ENCODE results near the gene API5.
"Not testable (repeated sequence)": the region's sequence is repeated elsewhere in the genome, so short reads cannot be mapped to it uniquely, and the experiment has no call there.

The API5 gene

DNA sequence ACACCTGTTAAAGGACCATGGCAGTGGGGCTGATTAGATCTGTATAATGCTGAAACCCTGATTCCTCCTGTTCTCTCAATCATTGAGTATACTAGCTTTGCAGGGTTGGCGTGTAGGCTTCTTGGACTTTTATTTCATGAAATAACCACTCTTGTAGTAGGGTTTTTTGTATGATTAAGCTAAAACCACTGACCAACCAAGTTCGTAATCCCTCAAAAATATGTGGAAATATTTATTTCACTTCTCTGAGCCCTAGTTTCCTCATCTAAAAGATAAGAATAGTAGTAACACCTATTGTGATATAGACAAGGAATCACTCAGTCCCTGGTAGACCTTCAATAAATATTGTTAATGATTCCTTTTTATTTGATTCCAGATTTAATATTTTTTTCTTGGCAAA is 4.2 kb downstream of the API5 start:
- H3K36me3 ChIP-seq (ENCODE audit: control insufficient read depth, insufficient read depth, low read length), result peaks cover 3% of the 10 kb centered on the region; the same call in 1 of the 2 replicates
- H3K4me3 ChIP-seq (replicated peaks; ENCODE audit: low read depth, low read length), result no peak overlapping the region
- no peak for DNase-seq (ENCODE audit: extremely low read depth, insufficient read length)
- TF ChIP-seq, protein P1, sequence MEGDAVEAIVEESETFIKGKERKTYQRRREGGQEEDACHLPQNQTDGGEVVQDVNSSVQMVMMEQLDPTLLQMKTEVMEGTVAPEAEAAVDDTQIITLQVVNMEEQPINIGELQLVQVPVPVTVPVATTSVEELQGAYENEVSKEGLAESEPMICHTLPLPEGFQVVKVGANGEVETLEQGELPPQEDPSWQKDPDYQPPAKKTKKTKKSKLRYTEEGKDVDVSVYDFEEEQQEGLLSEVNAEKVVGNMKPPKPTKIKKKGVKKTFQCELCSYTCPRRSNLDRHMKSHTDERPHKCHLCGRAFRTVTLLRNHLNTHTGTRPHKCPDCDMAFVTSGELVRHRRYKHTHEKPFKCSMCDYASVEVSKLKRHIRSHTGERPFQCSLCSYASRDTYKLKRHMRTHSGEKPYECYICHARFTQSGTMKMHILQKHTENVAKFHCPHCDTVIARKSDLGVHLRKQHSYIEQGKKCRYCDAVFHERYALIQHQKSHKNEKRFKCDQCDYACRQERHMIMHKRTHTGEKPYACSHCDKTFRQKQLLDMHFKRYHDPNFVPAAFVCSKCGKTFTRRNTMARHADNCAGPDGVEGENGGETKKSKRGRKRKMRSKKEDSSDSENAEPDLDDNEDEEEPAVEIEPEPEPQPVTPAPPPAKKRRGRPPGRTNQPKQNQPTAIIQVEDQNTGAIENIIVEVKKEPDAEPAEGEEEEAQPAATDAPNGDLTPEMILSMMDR (IDR thresholded peaks at IDR 0.05; ENCODE audit: insufficient read depth, low read length, poor library complexity, severe bottlenecking), result no peak
- H3K27me3 ChIP-seq (replicated peaks; ENCODE audit: control insufficient read depth, insufficient read depth, low read length), result no peaks in the 10 kb centered on the region

DNA sequence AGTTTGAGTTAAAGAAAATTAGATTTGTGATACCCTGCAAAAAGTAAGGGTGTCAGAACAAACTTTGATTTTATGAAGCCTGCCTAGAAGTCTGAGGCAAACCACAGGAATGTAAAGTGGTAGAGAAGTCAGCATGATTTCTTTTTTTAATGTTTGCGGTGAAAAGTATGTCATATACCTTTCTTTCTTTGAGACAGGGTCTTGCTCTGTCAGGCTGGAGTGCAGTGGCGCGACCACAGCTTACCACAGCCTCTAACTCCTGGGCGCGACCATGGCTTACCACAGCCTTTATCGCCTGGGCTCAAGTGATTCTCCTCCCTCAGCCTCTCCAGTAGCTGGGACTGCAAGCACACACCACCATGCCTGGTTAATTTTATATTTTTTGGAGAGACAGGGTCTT is 4.7 kb downstream of the API5 start:
- Histone ChIP-seq H3K27me3 (replicated peaks; ENCODE audit: control insufficient read depth, insufficient read depth, low read length) (no peaks in the 10 kb centered on the region), H3K4me3 (replicated peaks; ENCODE audit: low read depth, low read length) (no peak overlapping the region), H3K36me3 (ENCODE audit: control insufficient read depth, insufficient read depth, low read length) (peaks cover 3% of the 10 kb centered on the region; the same call in 1 of the 2 replicates)
- peak; percentile 16 for DNase-seq (ENCODE audit: extremely low read depth, insufficient read length)
- TF ChIP-seq, protein P1 (IDR thresholded peaks at IDR 0.05; ENCODE audit: insufficient read depth, low read length, poor library complexity, severe bottlenecking), result no peak

DNA sequence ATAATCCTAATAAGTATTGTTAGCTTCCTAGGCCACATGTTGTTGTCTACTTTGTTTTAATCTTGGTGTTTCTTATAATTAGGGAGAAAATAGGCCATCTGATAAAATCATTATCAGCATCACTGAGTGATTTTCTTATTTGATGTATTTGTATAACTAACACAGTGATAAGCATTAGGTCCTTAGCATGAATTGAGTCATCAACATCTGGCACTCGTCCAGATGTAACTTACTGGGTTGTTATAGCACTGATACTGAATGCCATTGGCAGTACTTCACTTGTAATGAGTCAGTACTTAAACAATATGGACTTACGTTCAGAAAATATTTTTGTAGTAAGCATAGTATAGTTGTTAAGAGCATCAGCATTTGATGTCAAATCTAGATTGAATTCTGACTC is 16.2 kb downstream of the API5 start:
- Histone ChIP-seq H3K36me3 (ENCODE audit: control insufficient read depth, insufficient read depth, low read length) (peaks cover 19% of the 10 kb centered on the region), H3K4me3 (replicated peaks; ENCODE audit: low read depth, low read length) (no peak overlapping the region), H3K27me3 (replicated peaks; ENCODE audit: control insufficient read depth, insufficient read depth, low read length) (no peaks in the 10 kb centered on the region)
- TF ChIP-seq, protein P1 (IDR thresholded peaks at IDR 0.05; ENCODE audit: insufficient read depth, low read length, poor library complexity, severe bottlenecking), result no peak
- no peak for DNase-seq (ENCODE audit: extremely low read depth, insufficient read length)

DNA sequence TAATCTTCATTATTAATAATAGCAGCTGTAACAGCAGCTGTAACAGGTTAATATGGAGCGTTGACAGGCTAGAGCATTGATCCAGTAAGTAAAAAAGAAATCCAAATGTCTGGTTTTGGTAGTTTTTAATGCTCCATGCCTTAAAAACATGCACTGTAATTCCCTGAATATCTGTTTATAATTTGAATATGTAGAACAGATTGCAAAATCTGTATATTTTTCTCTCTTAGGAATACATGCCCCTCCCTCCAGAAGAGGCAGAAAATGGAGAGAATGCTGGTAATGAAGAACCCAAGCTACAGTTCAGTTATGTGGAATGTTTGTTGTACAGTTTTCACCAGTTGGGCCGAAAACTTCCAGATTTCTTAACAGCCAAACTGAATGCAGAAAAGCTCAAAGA is 16.7 kb downstream of the API5 start:
- Histone ChIP-seq H3K27me3 (replicated peaks; ENCODE audit: control insufficient read depth, insufficient read depth, low read length) (no peaks in the 10 kb centered on the region), H3K4me3 (replicated peaks; ENCODE audit: low read depth, low read length) (no peak overlapping the region), H3K36me3 (ENCODE audit: control insufficient read depth, insufficient read depth, low read length) (peaks cover 17% of the 10 kb centered on the region)
- TF ChIP-seq, protein P1 (IDR thresholded peaks at IDR 0.05; ENCODE audit: insufficient read depth, low read length, poor library complexity, severe bottlenecking), result no peak
- no peak for DNase-seq (ENCODE audit: extremely low read depth, insufficient read length)

DNA sequence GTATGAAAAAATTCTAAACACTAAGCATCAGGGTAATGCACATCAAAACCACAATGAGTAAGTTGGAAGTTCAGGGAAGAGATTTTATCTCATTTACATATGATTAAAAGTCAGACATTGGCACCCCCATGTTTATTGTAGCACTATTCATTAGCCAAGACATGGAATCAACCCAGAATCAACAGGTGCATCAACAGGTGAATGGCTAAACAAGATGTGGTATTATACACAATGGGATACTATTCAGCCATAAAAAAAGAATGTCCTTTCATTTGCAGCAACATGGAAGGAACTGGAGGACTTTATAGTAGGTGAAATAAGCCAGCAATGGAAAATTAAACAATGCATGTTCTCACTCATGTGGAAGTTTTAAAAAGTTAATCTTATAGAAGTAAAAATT is 29.4 kb downstream of the API5 start:
- Histone ChIP-seq H3K27me3 (replicated peaks; ENCODE audit: control insufficient read depth, insufficient read depth, low read length) (no peaks in the 10 kb centered on the region), H3K36me3 (ENCODE audit: control insufficient read depth, insufficient read depth, low read length) (peaks cover 4% of the 10 kb centered on the region), H3K4me3 (replicated peaks; ENCODE audit: low read depth, low read length) (no peak overlapping the region)
- TF ChIP-seq, protein P1 (IDR thresholded peaks at IDR 0.05; ENCODE audit: insufficient read depth, low read length, poor library complexity, severe bottlenecking), result no peak
- DNase-seq (ENCODE audit: extremely low read depth, insufficient read length), result no peak

DNA sequence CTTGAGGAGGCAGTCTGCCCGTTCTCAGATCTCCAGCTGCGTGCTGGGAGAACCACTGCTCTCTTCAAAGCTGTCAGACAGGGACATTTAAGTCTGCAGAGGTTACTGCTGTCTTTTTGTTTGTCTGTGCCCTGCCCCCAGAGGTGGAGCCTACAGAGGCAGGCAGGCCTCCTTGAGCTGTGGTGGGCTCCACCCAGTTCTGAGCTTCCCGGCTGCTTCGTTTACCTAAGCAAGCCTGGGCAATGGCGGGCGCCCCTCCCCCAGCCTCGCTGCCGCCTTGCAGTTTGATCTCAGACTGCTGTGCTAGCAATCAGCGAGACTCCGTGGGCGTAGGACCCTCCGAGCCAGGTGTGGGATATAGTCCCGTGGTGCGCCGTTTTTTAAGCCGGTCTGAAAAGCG is 39.6 kb downstream of the API5 start:
- not testable (repeated sequence) for H3K36me3 ChIP-seq (ENCODE audit: control insufficient read depth, insufficient read depth, low read length); DNase-seq (ENCODE audit: extremely low read depth, insufficient read length); H3K27me3 ChIP-seq (replicated peaks; ENCODE audit: control insufficient read depth, insufficient read depth, low read length); H3K4me3 ChIP-seq (replicated peaks; ENCODE audit: low read depth, low read length)

Data from GM06990 (cell line).